ENCODE results near the gene EIF5A2.

EIF5A2 gene

GRCh38 chr3:170848292-170848917, 60.0 kb downstream of the EIF5A2 start:
- peak; percentile 32 for DNase-seq

GRCh38 chr3:170844377-170844776, 64.1 kb downstream of the EIF5A2 start:
- no peak for DNase-seq

GRCh38 chr3:170840291-170840859, 68.1 kb downstream of the EIF5A2 start:
- peak; percentile 38 for DNase-seq

GRCh38 chr3:170839518-170840100, 68.8 kb downstream of the EIF5A2 start:
- DNase-seq, result no peak
